Gastrocnemius medialis (tissue), 4 donors: Measurements from ENCODE around the gene GIT1. TPM values are rescaled to one million over a fixed set of nuclear protein-coding genes. Genes with fewer than 3 reads are reported as not detected.

Source experiments
- ATAC-seq, 2 donors: fragments of 150-250 bp; one replicate each; pipeline ENCODE4 v1.9.1; 2016
- DNase-seq, 2 donors: peaks; one replicate each; pipeline ENCODE4 v3.0.0-alpha.2; 2019
- H3K27ac ChIP-seq, 4 donors: fragments of 200-600 bp; sonication (generic); 1 replicate in 1 of 4; 2 replicates in 3 of 4; pipeline ENCODE4 v1.5.1; 2016 to 2018; ENCODE audit warnings: mild to moderate bottlenecking in 2 of 4, moderate library complexity in 1 of 4
- H3K27me3 ChIP-seq, 3 donors: fragments of 200-600 bp; sonication (generic) in 2 of 3; 1 replicate in 1 of 3; 2 replicates in 2 of 3; pipeline versions ENCODE4 v1.5.1 to v1.6.0; 2016 to 2019; ENCODE audit warnings: mild to moderate bottlenecking in 1 of 3, moderate library complexity in 1 of 3
- H3K36me3 ChIP-seq, 2 donors: fragments of 200-600 bp; sonication (generic) in 1 of 2; one replicate each; pipeline ENCODE4 v1.5.1; 2017 to 2018
- H3K4me1 ChIP-seq, 2 donors: fragments of 200-600 bp; sonication (generic) in 1 of 2; one replicate each; pipeline ENCODE4 v1.5.1; 2016 to 2017; ENCODE audit warnings: mild to moderate bottlenecking in 2 of 2
- H3K4me3 ChIP-seq, 4 donors: fragments of 200-600 bp; sonication (generic) in 3 of 4; 1 replicate in 1 of 4; 2 replicates in 3 of 4; pipeline ENCODE4 v1.5.1; 2016 to 2019; ENCODE audit warnings: mild to moderate bottlenecking in 2 of 4
- H3K9me3 ChIP-seq, 3 donors: fragments of 200-600 bp; sonication (generic) in 2 of 3; 1 replicate in 1 of 3; 2 replicates in 2 of 3; pipeline ENCODE4 v1.5.1; 2016 to 2019
- CTCF ChIP-seq, 5 experiments: fragments of 450-650 bp in 3 of 5; fragments of 200-600 bp in 2 of 5; sonication (generic) in 2 of 5; IDR thresholded peaks in 4 of 5; conservative IDR thresholded peaks in 1 of 5; 1 replicate in 4 of 5; 2 replicates in 1 of 5; pipeline ENCODE4 v1.5.1; 2016 to 2019; ENCODE audit warnings: antibody characterized with exemption in 5 of 5, mild to moderate bottlenecking in 3 of 5, moderate library complexity in 3 of 5
- POLR2A ChIP-seq, 2 donors: fragments of 450-650 bp; IDR thresholded peaks; one replicate each; pipeline ENCODE4 v1.6.1; 2017; ENCODE audit warnings: antibody characterized with exemption in 2 of 2, mild to moderate bottlenecking in 2 of 2, moderate library complexity in 2 of 2
- in situ Hi-C, 4 donors: fragments of 200-750 bp; cut with MboI; loops; one replicate each; pipeline versions ENCODE4 v1.15.0 to v1.8.0; 2017; ENCODE audit warnings: low sequenced_read_pairs in 4 of 4
- intact Hi-C: fragments of 100-400 bp; cut with DNase I; formaldehyde crosslinking; loops from one replicate; pipeline ENCODE4 v1.15.1; 2023; ENCODE audit warnings: low total_unique reads
- total RNA-seq, 4 donors: library from RNA; depleted of rRNA; stranded (reverse); fragments of >200 nt; gene quantifications; one replicate each; pipeline versions ENCODE4 v1.1.0 to v1.2.3, GENCODE V29; 2016

The GIT1 gene
- total RNA-seq, 4 donors from 2014 or later = 30.2 to 62.2 (median 41.1) TPM

- peak; percentile 22 to 36 for ATAC-seq
- peak within 1 kb of the TSS; percentile 66 to 82 (median 79) for H3K4me3 ChIP-seq
- peaks cover 0 to 5% (median 0%) of the 10 kb centered on the region in 3 donors for H3K27me3 ChIP-seq
- no peaks in the 10 kb centered on the region for H3K36me3 ChIP-seq
- H3K4me1 ChIP-seq = peaks cover 12 to 21% of the 10 kb centered on the region in 2 donors
- intact Hi-C loops (loop anchor here (5.0 to 10.0 kb wide), 2 partner anchors 366 to 422 kb away; partner anchors contain the start of gene SSH2), in situ Hi-C loops (loop anchor here in 1 of 4 donors (25.0 kb wide), 1 partner anchor 371 kb away; the partner anchor contains the start of genes EFCAB5 and SSH2)
- TF ChIP-seq POLR2A (IDR thresholded peaks at IDR 0.05) (peak; percentile 48 to 68), CTCF (IDR thresholded peaks at IDR 0.05 in 4 of 5, conservative IDR thresholded peaks at IDR 0.05 in 1 of 5) (no peak)
- peak in 1 of 2 donors; percentile 48 for DNase-seq
- peak within 1 kb of the TSS; percentile 85 to 93 (median 86) for H3K27ac ChIP-seq
- H3K9me3 ChIP-seq = no peaks in the 10 kb centered on the region
Measured at GRCh38 chr17:29566473-29567303, 22.8 kb downstream of the GIT1 start, which contains the start of gene ABHD15. TSS of gene ABHD15 (minus strand) at chr17:29567037. CDS start at chr17:29566966, 71 bp downstream.

DNA sequence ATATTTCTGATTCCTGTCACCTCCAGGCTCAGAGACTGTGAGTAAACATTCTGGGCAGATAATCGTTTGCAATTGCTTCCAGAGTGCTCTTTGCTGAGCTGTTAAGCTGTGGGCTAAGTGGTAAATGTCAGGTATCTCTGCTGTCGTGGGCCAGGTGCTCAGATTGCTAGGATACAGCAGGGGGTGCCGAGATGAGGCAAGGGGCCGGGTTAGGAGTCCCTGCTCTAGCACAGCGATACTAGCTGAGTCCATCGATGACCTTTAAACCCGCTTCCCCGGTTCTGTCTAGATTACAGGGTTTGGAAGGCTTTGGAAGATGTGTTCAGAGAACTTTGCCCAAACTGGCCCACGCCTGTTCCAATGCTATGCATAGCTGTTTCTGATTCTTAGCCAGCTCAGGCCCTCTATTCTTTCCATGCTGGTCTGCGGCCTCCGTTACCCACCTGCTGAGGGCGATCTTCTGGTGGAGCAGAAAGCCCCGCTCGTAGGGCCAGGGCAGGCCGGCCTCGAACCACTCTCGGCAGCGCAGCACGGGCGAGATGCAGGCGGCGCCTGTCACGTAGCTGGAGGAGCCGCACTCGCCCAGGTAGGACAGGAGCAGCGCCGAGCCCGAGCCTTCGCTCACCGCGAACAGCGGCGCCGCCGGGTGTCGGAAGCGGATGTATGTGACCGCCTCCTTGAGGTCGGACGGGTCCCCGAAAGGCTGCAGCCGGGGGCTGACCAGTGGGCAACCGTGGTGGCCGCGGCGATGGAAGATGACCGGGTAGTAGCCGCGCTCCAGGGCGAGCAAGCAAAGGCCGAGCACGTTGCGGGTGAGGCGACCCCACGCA lies 23.6 kb downstream of the GIT1 start:
- Histone ChIP-seq H3K36me3 (no peaks in the 10 kb centered on the region), H3K27me3 (peaks cover 0 to 5% (median 0%) of the 10 kb centered on the region in 3 donors), H3K27ac (no peak overlapping the region), H3K4me1 (peaks cover 12 to 21% of the 10 kb centered on the region in 2 donors), H3K4me3 (peak overlapping the region; percentile 66 to 82 (median 79)), H3K9me3 (no peaks in the 10 kb centered on the region)
- in situ Hi-C loops (loop anchor here in 1 of 4 donors (25.0 kb wide), 1 partner anchor 371 kb away; the partner anchor contains the start of genes EFCAB5 and SSH2), intact Hi-C loops (loop anchor here (5.0 to 10.0 kb wide), 2 partner anchors 366 to 421 kb away; partner anchors contain the start of gene SSH2)
- no peak for ATAC-seq
- peak in 1 of 2 donors; percentile 20 for DNase-seq
- TF ChIP-seq CTCF (IDR thresholded peaks at IDR 0.05 in 4 of 5, conservative IDR thresholded peaks at IDR 0.05 in 1 of 5) = no peak
- TF ChIP-seq POLR2A (IDR thresholded peaks at IDR 0.05) = no peak

DNA sequence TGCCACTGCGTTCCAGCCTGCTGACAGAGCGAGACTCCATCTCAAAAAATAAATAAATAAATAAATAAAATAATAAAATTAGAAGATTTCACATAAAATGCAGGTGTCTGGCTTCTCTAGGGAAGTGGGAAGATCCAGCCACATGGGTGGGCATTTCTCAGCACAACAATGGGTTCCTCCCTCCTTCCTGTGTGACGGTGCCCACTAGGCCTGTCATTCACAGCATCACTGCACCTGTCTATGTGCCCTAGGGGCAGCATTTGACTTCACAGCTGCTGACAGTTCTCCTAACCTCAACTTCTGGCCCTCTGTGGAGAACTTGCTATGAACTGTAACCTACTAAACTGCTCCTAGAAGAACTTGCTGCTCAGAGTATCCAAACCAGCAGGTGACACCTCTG lies 25.6 kb downstream of the GIT1 start:
- TF ChIP-seq POLR2A (IDR thresholded peaks at IDR 0.05) = no peak
- in situ Hi-C loops (loop anchor here in 1 of 4 donors (25.0 kb wide), 1 partner anchor 373 kb away; the partner anchor contains the start of genes EFCAB5 and SSH2), intact Hi-C loops (loop anchor here (10.0 kb wide), 1 partner anchor 419 kb away; no protein-coding TSS in a partner anchor)
- ATAC-seq (no peak), DNase-seq (no peak)
- no peak overlapping the region for H3K4me3 ChIP-seq
- H3K27me3 ChIP-seq = peaks cover 0 to 5% (median 0%) of the 10 kb centered on the region in 3 donors
- H3K9me3 ChIP-seq = no peaks in the 10 kb centered on the region
- H3K36me3 ChIP-seq = no peaks in the 10 kb centered on the region
- peaks cover 5 to 11% of the 10 kb centered on the region in 2 donors for H3K4me1 ChIP-seq
- no peak overlapping the region for H3K27ac ChIP-seq

DNA sequence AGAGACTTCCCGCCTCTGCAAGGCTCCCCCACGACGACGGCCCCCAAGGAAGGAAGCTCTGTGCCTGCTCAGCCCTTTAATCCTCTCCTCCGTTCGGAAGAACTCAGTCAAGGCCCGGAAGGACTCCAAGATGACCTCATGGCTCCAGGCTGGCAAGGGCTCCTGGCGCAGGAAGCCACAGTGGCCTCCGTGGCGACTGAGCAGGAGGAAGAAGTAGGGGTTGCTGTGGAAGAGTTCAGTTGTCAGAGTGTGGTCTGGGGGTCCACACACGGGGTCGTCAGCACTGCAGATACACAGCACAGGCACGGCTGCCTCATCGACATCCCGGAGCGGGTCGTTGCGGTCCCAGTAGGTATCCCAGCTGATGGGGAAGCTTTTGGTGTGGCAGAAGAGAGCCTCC lies 26.8 kb downstream of the GIT1 start:
- DNase-seq = no peak
- Histone ChIP-seq H3K27me3 (peaks cover 0 to 5% (median 0%) of the 10 kb centered on the region in 3 donors), H3K4me3 (no peak overlapping the region), H3K36me3 (no peaks in the 10 kb centered on the region), H3K27ac (no peak overlapping the region), H3K9me3 (no peaks in the 10 kb centered on the region), H3K4me1 (peaks cover 5 to 11% of the 10 kb centered on the region in 2 donors)
- no peak for ATAC-seq
- TF ChIP-seq CTCF (IDR thresholded peaks at IDR 0.05 in 4 of 5, conservative IDR thresholded peaks at IDR 0.05 in 1 of 5) = no peak
- TF ChIP-seq POLR2A (IDR thresholded peaks at IDR 0.05) = no peak
- intact Hi-C loops (loop anchor here (10.0 kb wide), 1 partner anchor 418 kb away; no protein-coding TSS in a partner anchor), in situ Hi-C loops (loop anchor here in 1 of 4 donors (25.0 kb wide), 1 partner anchor 375 kb away; the partner anchor contains the start of genes EFCAB5 and SSH2)
